HL-60 (cell line): ENCODE results near the gene SDK1.

ENCODE experiments used
- GABPA ChIP-seq: IDR thresholded peaks from 2 replicates; pipeline ENCODE4 v1.6.1; 2012; ENCODE audit warnings: low read depth
- POLR2AphosphoS5 ChIP-seq: IDR thresholded peaks from 2 replicates; pipeline ENCODE4 v1.6.1; 2012; ENCODE audit warnings: low read depth
- TF ChIP-seq, protein P1 (sequence below): IDR thresholded peaks from 2 replicates; pipeline ENCODE4 v1.6.1; 2012; ENCODE audit warnings: low read depth; ENCODE audit not compliant: insufficient replicate concordance
- TF ChIP-seq, protein P2 (sequence below): IDR thresholded peaks from one replicate; pipeline ENCODE4 v1.5.1; 2011; ENCODE audit warnings: low read length, control low read depth, inconsistent platforms; ENCODE audit not compliant: insufficient read depth

DNA sequence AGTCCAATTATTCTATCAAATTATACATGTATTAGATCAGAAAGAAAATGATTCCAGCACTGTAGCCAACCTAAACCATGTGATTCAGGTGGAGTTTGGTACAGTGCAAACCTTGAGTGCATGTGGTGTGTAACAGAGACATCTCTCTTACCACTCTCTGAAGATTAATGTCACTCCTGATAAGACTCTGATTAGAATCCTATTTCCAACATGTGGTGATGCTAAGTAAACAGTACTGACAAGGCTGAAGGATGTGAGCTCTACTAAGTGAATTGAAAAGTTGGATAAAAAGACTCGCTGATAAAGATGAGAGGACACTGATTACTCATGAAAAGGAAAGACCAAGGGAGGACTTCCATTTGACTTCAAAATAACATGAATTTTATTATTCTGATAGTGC lies 232.0 kb downstream of the SDK1 start:
- TF ChIP-seq, protein P1, sequence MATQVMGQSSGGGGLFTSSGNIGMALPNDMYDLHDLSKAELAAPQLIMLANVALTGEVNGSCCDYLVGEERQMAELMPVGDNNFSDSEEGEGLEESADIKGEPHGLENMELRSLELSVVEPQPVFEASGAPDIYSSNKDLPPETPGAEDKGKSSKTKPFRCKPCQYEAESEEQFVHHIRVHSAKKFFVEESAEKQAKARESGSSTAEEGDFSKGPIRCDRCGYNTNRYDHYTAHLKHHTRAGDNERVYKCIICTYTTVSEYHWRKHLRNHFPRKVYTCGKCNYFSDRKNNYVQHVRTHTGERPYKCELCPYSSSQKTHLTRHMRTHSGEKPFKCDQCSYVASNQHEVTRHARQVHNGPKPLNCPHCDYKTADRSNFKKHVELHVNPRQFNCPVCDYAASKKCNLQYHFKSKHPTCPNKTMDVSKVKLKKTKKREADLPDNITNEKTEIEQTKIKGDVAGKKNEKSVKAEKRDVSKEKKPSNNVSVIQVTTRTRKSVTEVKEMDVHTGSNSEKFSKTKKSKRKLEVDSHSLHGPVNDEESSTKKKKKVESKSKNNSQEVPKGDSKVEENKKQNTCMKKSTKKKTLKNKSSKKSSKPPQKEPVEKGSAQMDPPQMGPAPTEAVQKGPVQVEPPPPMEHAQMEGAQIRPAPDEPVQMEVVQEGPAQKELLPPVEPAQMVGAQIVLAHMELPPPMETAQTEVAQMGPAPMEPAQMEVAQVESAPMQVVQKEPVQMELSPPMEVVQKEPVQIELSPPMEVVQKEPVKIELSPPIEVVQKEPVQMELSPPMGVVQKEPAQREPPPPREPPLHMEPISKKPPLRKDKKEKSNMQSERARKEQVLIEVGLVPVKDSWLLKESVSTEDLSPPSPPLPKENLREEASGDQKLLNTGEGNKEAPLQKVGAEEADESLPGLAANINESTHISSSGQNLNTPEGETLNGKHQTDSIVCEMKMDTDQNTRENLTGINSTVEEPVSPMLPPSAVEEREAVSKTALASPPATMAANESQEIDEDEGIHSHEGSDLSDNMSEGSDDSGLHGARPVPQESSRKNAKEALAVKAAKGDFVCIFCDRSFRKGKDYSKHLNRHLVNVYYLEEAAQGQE = no peak
- TF ChIP-seq, protein P2, sequence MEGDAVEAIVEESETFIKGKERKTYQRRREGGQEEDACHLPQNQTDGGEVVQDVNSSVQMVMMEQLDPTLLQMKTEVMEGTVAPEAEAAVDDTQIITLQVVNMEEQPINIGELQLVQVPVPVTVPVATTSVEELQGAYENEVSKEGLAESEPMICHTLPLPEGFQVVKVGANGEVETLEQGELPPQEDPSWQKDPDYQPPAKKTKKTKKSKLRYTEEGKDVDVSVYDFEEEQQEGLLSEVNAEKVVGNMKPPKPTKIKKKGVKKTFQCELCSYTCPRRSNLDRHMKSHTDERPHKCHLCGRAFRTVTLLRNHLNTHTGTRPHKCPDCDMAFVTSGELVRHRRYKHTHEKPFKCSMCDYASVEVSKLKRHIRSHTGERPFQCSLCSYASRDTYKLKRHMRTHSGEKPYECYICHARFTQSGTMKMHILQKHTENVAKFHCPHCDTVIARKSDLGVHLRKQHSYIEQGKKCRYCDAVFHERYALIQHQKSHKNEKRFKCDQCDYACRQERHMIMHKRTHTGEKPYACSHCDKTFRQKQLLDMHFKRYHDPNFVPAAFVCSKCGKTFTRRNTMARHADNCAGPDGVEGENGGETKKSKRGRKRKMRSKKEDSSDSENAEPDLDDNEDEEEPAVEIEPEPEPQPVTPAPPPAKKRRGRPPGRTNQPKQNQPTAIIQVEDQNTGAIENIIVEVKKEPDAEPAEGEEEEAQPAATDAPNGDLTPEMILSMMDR = no peak
- no peak for TF ChIP-seq POLR2AphosphoS5
- no peak for TF ChIP-seq GABPA
